T1000 (cell line): ENCODE measurements around the gene CRABP1.
"Not testable (repeated sequence)": the region's sequence is repeated elsewhere in the genome, so short reads cannot be mapped to it uniquely, and the experiment has no call there.

Source experiments
- DNase-seq: peaks from one replicate; lab custom pipeline; 2025; ENCODE audit warnings: mixed read lengths; lab: John Stamatoyannopoulos, UW

Gene CRABP1

DNA sequence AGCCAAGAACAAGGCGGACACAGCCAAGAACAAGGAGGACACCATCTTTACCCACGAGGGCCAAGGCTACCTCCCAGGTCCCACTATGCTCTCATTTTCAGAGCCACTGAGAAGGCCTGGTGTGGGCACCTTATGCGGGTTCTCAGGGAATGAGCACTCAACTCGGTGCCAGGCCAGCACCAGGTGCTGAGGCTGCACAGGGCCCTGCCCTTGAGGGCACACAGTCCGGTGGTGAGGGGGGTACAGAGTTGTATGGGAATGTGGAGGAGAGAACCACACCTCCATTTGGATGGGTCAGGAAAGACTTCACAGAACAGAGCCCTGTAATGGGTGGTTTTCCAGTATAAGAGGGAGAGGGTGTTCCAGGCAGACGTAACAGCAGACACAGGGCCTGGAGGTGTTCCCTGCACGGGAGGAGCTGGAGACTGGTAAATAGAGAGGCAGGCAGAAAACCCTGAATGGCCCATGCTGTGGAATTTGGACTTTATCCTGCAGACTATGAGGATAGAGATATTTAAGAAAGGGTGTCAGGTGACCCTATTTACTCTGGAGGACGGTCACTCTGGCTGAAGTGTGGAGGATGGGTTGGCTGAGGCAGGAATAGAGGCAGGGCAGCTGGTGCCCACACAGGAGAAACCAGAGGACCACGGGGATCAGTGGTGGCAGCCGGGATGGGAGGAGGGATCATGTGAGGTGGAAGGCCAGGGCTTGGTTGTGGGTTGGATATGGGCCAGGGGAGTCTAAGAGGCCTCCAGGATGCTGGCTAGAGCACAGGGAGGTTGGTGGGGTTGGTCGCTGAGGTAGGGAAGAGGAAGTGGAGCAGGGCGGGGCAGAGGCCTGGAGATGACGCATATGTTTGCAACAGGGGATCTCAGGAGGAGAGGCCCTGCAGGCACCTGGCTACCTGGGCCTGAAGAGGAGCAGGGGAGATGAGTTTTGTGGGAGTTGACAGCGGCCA is 34.6 kb downstream of the CRABP1 start:
- DNase-seq, result no peak

DNA sequence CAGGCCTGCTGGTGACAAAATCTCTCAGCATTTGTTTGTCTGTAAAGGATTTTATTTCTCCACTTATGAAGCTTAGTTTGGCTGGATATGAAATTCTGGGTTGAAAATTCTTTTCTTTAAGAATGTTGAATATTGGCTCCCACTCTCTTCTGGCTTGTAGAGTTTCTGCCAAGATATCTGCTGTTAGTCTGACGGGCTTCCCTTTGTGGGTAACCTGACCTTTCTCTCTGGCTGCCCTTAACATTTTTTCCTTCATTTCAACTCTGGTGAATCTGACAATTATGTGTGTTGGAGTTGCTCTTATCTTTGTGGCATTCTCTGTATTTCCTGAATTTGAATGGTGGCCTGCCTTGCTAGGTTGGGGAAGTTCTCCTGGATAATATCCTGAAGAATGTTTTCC is 40.0 kb downstream of the CRABP1 start:
- DNase-seq, result not testable (repeated sequence)

DNA sequence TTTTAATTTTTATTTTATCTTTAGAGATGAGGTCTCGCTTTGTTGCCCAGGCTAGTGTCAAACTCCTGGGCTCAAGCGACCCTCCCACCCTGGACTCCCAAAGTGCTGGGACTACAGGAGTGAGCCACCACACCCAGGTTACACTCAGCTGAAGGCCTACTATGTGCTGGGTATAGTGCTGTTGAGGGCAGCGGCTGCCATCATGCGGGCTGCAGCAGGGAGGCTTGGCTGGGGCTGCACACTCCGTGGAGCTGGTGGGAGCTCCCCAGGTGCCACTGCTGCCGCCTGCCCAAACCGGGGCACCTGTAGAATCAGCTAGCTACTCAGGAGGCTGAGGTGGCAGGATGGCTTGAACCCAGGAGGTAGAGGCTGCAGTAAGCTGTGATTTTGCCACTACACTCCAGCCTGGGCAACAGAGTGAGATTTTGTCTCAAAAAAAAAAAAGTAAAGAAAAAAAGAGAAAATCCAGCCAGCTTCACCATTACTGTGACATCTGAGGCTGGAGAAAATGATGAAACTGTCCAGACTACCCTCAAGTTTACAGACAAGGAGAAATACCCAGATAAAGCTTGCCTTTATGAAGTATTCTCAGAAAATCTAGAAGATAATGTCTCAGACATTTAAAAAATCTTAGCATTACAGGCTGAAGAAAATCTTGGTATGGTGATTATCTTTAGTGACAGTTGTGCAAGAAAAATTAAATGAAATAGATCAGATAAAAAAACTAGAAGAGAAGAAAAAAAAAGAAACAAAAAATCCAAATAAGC is 42.1 kb downstream of the CRABP1 start:
- no peak for DNase-seq

DNA sequence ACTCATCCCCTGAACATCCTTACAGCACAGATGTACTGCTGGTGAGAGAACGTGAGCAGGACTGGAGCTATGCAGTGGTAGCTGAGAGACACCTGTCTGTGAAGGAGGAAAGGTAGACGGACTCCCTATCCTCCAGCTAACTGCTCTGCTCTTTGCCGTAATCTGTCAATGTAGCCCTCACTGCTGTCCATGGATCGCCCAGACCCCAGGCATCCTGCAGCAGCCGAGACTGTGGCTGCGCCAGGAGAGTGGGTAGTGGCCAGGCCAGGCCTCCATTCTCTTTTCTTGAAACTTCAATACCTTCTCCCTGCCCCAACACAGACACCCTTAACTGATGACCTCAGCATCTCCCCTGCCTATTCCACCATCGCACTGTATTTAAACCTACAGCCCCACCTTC is 44.5 kb downstream of the CRABP1 start:
- DNase-seq, result no peak

DNA sequence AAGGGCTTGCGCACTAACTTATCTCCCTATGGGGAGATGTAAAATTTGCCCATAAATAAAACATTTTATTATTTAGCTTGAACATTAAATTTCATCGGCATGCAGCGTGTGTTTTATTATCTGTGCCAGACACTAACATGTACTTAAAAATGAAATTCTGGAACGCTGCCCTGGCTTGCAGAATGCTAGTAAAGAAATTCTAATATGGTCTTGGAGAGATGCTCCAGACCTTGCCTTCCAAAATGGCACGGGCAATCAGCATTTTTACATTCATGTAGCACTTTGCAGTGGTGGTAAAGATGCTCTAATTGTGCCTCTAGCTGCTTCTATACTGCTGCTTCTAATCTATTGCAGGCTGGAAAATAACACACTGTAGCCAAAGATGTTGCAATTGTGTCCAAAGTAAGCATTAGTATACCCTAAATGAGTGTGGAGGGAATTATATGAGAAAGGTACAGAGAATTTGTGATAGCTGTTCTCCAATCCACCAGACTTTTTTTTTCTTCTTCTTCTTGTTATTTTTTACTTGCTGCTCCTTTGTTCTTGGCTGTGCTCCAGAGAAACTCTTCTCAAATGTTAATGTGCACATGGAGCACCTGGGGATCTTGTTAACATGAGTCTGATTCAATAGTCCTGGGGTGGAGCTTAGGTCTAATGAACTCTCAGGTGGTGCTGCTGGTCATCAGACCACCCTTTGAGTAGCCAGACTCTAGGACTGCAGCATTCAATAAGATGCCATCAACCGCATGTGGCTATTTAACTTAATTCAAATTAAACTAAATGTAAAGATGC is 47.3 kb downstream of the CRABP1 start:
- no peak for DNase-seq

DNA sequence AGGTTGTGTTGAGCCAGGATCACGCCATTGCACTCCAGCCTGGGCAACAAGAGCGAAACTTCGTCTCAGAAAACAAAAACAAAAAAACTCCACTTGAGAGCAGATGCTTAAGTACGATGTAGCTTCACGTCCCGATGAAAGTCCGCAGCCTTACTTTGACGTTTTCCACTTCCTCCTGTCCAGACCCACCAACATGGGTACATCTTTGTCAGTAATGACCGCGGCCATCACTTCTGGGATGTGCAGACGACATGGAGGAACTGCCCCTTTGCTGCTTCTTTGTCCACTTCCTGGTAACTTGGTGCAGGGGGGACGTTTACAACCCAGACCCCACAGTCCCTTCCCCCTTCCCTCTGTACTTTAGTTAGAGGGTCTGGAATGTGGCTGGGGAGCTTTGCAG is 48.7 kb downstream of the CRABP1 start:
- no peak for DNase-seq

DNA sequence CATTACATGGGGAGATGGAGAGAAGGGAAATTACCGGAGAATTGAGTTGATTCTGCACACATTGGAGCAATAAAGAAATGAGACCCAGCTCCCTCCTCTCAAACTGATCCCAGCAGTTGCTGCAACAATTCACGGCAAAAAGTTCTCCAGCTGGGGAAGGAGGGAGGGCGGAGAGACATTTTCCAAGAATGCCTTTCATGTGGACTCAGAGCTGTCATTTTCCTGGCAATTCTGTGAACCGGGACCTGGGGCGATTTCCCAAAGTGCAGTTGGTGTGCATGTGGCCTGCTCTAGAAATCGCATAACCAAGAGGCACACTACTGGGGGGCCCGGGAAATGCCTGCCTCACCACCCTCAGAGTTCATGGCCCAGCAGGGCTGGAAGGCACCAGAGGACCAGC is 49.2 kb downstream of the CRABP1 start:
- DNase-seq, result no peak

DNA sequence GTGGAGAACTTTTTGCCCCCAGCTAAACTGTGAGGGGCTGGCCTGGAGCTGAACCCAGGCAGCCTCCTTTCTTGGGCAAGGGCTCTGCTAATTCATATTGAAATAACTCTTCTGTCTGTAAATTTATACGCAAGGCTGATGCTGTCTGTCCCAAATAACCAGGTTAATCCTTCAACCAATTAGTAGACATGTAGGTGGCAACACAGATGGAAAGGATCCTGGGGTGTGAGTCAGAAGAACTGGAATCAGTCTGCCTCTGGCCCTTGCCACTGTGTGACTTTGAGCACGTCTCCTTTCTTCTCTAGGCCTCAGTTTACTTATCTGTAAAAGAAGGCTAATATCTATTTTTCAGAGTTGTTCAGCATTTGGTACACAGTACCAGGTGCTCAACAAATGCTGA is 49.6 kb downstream of the CRABP1 start:
- no peak for DNase-seq

DNA sequence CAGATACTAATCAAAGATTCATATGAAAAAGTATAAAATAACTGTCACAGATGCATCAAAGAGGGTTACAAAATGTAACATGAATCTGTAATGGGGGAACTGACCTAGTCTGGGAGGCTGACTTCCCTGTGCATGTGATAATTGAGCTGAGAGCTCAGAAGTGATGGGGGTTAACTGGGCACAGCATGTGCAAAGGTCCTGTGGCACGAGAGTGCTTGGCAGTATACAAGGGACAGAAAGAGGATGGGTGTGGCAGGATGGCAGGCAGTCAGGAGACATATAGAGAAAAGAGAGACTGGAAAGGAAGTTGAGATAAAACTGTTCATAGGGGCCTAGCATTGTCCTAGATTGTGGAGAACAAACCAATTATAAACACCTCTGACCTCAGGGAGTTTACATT is 50.1 kb downstream of the CRABP1 start:
- DNase-seq, result no peak

DNA sequence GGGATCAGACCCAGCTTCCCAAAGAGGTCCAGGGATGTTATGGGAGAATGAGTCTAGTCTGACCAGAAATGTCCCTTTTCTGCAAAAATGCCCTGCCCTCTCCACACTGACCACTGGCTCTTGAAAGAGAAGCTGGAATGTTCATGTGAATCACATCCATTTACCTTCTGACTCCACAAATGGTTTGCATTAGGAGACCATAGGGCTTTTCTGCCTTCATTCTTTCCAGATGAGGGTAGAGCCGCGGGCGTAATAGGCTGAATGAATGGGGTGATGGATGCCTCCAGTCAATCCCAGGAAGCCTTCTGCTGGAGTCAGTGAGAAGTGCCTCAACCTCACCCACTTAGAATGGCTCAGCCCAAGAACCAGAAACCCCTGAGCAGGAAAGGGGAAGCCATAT is 50.7 kb downstream of the CRABP1 start:
- no peak for DNase-seq

DNA sequence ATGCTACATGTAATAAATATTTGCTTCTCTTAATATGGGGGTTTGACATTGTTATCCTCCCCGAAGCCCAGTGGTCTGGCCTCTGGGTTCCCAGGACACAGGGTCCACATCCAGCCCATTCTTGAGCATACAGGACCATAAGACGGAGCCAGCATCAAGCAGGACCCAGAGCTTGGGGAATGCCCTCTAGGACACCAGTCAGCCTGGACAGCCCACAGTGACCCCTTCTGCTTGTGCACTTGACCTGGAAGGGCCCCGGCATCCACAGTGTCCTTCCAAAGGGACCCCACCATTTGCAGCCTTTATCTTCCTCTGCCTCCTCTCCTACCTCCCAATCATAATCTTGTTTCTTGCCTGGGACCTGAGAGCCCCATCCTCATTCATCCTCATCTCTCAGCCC is 51.6 kb downstream of the CRABP1 start:
- no peak for DNase-seq

DNA sequence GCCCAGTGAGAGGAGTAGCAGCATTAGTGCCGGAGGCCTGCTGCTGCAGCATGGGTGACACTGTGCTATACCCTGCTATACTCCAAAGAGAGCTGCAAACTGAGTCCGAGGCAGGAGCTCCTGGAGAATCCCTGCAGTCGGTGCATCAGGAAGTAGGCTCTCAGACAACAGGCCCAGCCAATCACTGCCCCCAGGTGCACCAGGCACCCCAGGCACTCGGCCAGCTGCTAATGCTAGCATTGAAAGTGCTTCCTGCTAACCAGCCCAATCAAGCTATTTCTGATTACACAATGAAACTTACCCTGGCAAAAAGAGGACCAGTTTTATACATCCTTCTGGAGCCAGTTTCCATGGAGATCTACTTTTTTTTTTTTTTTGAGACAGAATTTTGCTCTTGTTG is 52.3 kb downstream of the CRABP1 start:
- no peak for DNase-seq

DNA sequence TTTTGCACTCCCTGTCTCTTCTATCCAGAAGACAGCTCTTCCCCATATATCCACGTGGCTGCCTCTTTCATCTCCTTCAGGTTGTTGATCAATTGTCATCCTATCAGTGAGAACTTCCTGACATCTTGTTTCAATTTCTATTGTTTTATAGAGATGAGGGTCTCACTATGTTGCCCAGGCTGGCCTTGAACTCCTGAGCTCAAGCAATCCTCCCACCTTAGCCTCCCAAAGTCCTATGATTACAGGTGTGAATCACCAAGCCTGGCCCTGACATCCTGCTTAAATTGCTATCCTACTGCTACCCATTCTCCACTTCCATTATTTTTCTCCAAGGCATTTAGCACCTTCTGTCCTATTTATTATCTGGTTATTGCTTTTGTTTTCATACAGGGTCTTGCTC is 53.0 kb downstream of the CRABP1 start:
- no peak for DNase-seq

DNA sequence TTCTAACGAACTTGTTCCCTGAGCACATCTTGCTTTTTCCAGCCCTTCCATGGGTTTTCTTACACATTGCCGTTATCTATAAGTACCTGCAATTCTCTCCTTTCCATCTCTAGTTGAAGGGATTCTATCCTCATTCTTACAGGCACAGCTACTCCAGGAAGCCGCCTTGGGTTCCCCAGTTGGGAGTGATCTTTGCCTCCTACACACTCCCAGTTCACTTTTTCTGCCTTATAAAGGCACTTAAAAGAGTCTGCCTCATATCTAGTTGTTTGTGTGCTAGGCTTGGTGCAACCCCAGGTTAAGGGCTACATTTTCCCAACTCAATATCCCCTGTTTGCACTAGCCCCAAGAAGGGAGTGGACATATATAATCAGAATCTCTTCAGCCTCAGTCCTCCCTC is 53.9 kb downstream of the CRABP1 start:
- DNase-seq, result no peak

DNA sequence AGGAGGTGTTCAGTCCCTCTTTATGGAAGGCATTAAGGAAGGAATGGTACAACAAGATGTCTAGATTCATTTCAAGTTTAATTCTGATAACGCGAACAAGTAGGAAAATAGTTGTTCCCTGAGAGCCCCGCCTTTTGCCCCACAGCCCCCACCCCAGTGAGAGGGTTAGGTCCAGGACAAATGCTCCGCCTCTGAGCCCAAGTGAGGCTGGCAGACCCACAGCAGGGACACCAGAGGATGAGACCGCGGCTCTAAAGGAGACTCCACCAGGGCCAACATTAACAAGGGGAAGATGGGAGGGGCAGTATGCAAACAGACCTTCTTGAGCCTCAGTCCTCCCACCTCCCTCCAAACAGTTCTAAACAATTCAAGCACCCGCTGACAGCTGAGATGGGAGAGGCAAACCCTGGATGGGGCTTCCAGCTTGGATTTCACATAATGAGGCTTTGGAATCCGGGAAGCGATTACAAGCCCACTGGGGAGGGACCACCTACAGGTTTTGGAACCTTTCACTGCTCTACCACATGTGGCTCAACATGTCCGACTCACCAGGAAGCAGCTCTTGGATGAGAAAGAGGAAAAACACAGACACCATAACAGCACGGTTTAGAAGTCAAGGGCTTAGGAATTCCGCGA is 54.9 kb downstream of the CRABP1 start:
- no peak for DNase-seq

DNA sequence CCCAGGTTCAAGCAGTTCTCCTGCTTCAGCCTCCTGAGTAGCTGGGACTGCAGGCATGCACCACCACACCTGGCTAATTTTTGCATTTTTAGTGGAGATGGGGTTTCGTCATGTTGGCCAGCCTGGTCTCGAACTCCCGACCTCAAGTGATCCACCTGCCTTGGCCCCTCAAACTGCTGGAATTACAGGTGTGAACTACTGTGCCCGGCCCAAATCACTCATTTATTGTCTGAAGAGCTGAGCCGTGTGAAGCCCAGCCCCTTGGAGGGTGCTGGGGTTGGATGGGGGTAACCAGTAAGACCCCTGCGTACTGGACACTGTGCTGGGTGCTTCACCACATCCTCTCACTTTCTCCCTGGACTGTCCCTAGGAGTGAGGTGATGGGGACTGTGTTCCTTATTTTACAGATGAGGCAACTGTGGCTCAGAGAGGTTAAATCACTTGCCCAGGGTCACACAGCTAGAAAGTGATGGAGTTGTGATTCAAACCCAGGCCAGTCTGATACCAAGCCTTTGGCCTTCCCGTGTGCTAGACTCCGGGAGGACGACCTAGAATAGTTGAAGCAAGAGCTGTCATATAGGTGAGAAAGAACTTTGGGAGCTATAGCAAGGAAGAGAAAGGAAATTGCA is 56.1 kb downstream of the CRABP1 start:
- no peak for DNase-seq

DNA sequence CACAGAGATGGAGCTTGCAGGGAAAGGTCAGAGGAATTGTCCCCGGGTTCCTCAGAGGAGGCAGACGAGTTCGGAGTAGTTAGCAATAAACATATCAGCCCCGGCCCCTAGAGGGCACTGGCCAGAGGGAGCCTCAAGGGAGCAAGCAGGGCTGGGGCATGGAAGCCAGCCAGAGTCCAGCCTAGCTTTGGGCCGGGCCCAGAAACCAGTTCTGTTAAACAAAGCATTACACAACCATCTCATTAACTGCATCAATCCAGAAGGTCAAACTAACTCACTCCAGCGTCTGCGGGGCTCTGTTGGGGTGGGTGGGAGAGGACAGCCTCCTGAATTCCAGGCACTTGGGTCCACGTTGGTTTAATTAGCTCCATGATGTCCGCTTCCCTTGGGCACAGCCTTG is 56.8 kb downstream of the CRABP1 start:
- no peak for DNase-seq

DNA sequence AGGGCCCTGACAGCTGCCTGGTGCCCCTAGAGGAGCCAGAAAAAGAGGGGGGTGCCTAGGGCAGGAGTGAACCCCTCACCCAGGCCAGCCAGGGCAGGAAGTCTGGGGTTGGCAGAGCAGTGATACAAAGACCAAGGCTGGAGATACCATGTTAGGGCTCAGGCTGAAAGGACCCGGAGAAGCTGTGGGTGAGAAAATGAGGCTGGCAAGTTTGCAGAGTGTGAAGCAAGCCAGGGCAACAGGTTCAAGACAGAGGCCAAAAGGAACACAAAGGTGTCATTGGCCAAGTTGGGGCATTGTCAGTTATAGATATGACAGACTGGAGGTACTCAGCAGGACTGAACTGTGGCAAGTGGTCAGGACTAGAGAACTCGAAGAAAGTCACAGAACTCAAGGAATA is 57.2 kb downstream of the CRABP1 start:
- no peak for DNase-seq
